GM18499 (cell line): Measurements from ENCODE around the gene LRMDA.

Experiments
- ATAC-seq: cut with Tn5 transposase; IDR thresholded peaks from one replicate; pipeline ENCODE4 v1.9.1; 2021; ENCODE audit warnings: moderate number of reproducible peaks; ENCODE audit not compliant: insufficient read depth, unreplicated experiment

The LRMDA gene

DNA sequence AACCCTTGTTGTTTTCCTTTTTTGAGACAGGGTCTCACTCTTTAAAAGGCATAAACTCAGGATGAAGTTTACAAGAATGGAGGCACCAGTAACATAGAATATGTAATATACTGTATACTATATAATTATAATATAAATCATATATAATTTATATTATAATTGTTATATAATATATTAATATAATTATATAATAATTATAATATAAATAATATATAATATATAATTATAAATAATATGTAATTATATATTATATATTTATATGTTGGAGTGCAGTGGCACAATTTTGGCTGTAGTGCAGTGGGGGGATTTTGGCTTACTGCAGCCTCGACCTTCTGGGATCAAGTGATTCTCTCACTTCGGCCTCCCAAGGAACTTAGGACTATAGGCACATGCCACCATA, 96.1 kb downstream of the LRMDA start:
- ATAC-seq, result no peak

DNA sequence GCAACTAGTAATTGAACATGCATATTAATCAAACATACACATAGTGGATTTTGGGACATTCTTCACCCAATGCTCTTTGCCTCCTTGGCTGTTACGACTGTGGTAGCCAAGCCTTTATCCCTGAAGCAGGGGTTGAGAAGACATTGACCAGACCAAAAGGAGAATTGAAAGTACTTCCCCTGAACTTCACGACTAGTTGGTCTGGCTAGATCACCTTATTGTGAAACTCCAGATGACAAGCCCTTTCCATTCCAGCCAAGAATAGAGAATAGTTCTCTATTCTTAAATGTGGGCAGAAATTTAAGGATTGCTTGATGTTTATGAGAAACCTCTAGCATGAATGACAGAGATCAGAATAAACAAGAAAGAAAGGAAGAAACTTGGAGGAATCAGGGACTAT, 97.0 kb downstream of the LRMDA start:
- ATAC-seq, result no peak

DNA sequence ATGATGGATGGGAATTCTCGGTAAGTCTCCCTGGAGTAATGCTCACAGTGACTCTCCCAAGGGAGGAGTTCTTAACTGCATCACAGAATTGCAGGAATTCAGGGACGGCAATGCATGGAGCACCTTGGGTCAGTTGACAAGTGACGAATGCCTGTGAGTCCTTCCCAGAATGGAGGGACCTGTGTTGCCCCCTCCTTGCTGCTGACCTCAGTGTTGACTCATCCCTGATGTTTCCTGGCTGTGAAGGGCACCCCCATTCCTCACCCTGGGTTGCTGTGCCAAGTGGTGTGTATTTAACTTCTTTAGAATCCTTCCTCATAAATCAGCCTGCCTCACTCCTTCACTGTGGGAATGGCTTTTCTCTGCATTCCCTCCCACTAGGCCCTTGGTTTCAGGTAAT, 98.9 kb downstream of the LRMDA start:
- ATAC-seq, result no peak

DNA sequence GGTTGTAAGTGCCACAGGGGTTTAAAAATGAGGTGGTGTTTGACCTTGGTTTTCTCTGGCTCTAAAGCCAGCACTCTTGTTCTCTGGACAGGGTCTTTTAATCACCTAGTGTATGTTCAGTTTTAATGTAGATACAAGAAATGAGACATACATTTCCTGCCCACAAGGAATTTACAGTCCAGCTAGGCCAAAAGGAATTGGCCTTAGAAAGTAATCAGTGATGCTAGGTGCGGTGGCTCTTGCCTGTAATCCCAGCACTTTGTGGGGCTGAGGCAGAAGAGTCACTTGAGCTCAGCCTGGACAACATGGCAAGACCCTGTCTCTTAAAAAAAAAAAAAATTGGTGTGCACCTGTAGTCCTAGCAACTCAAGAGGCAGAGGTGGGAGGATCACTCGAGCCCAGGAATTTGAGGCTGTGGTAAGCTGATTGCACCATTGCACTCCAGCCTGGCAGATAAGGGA, 100.2 kb downstream of the LRMDA start:
- ATAC-seq, result no peak

DNA sequence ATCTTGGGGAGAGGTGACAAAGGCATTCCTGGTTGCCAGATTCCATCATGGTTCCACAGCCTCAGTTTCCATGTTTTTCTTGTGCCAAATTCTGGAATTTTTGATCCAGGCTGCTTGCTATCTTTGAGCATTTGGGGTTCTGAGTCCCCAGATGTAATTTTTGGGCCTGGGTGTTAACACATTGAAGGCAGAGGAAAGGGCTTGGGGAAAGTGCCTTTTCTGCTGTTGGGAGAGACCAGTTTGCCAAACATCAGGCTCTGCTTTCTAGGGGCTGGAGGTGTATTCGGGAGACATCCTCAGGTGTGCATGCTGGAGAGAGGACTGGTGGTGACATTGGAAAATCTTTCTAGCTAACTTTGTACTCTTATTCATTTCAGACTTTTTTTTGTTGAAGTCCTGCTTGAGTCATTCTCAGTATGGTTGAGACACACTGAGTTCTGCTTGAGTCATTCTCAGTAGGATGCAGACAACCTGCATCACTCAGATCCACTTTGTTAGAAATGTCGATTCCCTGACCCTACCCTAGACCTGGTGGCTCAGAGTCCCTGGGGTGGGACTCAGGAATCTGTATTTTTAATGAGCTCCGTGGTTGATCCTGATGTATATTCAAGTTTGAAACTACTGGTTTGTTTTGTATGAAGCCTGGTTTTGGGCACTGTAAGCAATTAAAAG, 101.0 kb downstream of the LRMDA start:
- ATAC-seq, result no peak

DNA sequence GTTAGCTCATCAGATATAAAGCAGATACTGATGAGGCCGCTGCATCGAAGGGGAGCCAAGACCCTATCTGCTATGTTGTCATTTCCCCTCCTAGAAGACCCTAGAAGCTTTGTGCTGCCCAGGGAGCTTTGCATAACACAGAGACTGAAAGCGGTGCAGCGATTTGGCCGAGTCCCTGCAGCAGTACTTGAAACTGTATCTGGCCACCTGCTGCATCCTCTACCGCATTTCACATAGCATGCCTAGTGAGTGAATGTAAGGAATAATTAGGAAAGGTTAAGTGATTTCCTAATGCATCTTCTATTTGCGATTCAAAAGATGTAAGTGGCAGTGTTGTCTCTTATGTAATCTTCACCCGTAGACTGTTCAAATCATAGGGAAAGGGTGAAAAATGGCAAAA, 106.7 kb downstream of the LRMDA start:
- no peak for ATAC-seq

DNA sequence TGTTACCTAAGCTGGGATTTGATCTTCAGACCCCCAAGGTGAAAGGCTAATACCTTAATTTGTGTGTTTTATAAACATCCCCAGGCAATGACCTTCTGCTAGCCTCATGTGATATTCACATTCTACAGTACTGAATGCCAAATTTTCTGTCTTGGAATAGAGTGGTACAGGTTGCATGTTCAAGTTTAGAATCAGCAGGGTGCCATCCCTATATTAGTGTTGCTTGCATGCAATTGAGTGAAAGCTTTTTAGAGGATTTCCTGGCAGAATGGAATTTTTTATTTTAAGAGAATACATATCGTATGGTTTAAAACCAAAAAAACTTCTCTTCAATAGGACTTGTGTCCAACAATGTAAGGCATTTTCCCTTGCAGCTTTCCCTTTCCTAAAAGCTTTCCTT, 107.3 kb downstream of the LRMDA start:
- no peak for ATAC-seq

DNA sequence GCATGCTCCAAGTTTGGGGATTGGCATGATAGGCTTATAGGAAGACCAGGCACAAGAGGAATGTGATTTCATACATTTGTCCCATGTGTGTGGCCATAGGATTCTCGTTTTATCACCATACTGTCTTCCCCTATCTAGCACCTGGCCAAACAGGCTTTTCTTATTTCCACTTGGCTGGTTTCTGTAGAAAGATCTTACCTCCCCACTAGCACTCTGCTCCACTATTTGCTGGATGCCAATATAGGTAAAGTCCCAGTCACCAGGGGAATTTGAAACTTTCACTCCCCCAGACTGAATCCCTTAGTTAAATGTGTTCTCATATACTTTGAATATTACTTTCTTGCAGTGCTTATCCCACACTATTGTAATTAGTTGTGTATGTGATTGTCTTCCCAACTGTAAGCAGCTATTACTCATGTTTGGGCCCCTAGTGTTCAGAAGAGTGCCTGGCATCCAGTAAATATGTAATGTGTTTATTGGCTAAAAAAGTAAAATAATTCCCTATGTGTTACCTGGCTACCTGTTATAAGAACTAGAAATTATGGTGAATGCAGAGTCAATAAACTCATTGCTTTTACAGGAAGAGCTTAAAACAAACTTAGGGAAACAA, 109.0 kb downstream of the LRMDA start:
- no peak for ATAC-seq

DNA sequence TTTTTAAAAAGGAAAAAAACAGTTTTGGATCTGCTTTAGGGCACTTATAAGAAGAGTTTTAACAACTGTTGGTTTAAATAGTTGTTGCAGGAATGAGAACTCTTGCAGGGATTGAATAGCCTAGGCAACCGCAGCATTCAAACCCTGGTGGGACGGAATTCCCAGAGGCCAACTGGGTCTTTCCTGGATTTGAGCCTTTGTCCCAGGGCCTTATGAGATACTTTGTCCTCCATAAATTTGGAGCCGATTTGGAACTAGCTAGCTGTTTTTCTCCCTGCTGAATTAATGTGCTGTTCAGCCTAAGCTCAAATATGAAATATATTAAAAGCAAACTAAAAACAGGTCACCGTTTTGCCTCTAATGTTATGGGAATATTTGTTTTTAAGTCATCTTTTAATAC, 109.6 kb downstream of the LRMDA start:
- ATAC-seq, result no peak

DNA sequence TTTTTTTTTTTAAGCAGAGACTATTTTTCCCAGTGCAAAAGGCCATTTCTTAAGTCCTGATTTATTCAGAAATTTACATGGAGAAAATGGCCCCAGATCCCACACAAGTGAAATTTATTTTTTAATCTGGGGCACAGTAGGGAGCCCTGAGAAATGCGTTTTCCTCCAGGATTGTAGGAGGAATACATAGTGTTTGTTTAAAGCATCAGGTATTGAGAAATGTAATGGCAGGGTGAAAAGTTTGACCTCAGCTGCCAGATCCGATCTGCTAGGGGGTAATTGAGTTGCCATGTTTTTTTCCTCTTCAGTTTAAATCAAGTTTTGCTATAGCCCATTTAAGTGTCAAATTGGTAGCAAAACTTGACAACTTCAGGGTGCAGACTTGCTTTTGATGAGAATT, 110.0 kb downstream of the LRMDA start:
- ATAC-seq, result no peak

DNA sequence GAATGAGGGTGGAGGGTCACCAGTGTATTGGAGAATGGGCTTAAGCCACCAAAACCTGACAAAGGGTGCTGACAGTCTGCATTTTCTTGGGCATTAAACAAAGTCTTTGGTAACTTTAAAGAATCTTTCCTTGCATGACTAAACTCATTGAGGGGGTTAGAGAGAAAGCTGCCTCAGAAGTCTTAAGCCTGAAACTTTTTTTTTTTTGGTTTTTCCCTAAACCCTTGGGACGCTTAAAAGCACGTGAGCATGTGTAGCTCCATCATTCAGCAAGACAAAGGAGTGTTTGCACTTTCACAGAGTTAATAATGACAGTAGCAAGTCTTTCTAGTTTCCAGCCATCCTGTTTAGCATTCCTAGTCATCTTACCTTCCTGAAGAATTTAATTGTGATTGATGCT, 110.7 kb downstream of the LRMDA start:
- ATAC-seq, result no peak

DNA sequence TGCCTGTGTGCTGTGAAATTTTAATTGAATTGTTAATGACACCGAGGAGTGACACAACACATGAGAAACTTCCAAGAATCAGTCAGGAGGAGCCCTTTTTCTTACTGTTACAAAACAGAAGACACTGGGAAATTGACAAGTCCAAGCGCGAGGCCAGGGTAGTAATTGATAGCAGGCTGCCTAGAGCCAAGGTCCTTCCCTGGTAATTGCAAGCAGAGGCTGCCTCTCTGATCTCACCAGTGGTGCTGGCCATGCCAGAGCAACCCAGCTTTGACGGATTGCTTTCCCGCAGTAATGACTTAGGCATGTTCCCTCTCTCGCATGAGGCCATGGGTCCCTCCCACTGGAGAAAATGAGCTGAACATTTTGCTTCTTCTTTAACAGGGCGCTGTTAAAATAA, 111.5 kb downstream of the LRMDA start:
- ATAC-seq, result no peak

DNA sequence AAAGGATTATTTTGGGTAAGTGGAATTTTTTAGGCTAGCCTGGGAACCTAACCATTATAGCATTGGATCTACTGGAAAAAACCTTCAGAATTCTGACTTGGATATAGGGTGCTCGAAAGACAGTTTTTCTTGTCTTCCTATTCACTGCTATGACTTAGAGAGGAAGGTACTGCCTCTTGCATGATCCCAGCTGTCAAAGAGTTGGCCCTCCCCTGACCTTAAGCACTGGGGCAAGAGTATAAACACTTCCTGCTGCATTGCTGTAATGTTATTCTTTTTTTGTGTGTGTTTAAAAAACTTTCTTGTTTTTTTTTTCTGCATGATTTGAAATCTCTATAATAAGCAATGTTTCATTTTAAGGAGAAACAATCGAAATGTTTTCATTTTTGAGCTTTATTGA, 113.0 kb downstream of the LRMDA start:
- no peak for ATAC-seq

DNA sequence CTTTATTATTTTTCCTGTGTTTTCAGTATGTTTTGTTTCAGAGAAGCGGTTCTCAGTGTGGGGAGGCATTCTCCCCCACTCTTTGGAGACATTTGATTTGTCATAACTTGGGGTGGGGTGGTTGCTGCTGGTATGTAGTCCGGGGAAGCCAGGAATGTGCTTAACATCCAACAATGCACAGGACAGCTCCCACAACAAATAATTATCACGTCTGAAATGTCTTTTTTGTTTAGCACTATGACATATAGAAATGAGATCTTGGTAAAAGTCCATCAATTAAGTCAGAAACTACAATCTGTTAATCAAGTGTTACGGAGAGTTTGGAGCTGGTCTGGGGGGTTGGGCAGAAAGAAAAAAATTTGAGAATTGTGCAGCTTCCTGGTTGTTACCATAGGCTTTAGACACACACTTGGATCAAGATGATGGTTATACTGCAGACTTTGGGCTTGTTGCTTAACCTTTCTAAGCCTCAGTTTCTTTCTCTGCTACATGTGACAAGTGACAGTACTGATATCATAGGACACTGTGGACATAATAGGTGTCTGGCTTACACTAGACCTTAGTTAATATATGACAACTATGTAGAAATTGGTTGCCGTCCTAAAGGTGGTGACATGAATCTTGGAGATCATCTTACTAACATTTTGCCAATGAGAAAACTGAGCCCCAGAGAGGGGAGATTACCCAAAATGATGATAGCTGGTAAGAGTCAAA, 113.7 kb downstream of the LRMDA start:
- ATAC-seq, result no peak

DNA sequence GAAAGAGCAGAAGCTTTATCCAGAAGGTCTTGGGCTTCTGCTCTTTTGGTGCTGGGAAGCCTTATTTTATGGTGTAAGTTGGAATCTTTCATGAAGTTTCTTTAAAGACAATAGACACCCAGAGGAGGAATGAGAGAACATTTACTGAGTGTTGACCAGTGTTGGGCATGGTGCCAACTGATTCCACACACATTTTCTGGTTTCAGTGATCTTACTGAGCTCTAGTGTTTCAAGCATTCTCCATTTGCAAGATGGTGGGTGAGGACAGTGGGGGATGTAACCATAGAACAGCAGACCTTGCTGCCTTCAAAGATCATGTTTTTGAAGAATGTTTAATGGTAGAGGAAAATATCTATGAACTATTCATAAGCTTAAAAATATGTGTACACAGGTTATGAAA, 114.6 kb downstream of the LRMDA start:
- no peak for ATAC-seq

DNA sequence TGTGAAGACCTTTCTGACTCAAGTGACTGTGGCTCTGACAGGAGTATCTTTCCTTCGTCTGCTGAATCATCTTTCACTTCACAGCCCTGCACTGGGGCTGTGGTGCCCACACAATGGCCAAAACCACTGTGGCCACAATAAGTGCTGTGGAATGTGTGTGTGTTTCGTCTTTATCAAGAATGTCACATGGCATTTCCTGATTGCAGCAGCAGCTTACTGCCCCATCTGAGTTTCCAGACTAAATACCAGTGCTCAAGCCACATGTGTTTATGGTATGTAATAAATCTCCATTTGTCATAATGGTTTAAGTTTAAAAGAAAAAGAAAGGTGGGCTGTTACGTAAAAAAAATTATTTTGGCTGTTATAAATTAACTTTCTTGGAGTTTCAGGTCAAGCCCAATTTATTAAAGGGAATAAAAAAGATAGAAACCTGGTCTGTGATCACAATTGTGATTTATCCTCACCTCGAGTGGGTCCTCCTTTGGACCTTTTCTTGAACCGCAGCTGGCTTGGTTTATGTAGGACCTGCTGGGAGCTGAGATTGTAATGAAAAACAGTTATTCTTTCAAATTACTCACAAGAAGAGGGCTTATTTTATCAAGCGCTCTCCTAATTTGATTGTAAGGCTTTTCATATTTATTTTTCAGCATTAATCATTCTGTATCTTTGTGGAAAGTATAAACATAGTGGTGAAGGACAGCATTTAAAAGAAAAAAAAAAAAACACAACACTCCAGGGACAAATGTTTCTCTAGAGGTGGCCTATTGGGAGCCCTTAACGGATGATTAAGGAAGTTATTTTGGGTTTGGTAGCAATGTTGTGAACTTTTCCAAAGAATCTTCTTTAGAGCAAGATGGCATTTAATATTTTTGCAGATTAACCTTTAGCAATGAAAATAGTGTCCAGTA, 116.2 kb downstream of the LRMDA start:
- no peak for ATAC-seq

DNA sequence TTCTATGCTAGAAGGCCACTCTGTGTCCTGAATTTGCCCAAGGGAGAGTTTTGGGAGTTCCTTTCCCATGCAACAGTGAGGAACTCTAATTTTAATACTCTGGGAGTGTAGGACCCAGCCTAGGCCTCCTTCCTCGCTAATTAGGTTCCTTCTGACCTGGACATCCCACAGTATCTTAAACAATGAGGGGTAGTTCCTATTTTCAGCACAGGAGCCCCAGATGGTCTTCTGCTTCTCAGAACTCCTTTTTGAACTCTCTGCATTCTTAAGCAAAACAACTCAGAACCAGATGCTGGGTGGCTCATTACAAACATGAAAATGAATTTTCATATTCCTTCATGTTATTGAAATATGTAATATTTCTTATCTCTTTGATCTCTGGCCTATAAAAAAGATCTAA, 116.9 kb downstream of the LRMDA start:
- ATAC-seq, result no peak

DNA sequence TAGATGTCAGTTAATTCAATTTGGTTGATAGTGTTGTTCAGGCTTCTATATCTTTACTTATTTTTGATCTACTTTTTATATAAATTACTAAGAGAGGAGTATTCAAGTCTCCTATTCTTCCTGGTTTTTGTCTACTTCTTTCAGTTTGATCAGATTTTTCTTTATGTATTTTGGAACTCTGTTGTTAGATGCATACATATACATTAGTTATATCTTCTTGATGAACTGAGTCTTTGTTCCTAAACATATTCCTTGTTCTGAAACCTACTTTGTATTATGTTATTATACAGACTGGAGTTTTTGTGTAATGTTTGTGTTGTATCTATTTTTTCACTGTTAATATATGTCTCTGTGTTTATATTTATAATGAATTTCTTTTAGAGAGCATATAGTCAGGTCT, 118.8 kb downstream of the LRMDA start:
- ATAC-seq, result no peak

DNA sequence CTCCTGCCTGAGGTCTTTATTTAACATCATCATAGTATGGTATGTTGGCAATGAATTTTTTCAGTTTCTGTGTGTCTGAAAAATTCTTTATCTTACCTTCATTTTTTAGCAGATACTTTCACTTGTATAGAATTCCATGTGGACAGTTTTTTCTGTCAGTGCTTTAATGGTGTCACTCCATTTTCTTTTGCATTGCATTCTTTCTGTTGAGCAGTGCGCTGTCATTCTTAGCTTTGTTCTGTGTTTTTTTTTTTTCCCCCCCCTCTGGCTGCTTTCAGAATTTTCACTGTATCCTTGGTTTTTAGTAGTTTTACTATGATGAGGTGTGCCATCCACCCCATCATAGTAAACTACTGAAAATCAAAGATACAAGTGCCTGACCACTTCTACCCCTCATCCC, 120.7 kb downstream of the LRMDA start:
- no peak for ATAC-seq

DNA sequence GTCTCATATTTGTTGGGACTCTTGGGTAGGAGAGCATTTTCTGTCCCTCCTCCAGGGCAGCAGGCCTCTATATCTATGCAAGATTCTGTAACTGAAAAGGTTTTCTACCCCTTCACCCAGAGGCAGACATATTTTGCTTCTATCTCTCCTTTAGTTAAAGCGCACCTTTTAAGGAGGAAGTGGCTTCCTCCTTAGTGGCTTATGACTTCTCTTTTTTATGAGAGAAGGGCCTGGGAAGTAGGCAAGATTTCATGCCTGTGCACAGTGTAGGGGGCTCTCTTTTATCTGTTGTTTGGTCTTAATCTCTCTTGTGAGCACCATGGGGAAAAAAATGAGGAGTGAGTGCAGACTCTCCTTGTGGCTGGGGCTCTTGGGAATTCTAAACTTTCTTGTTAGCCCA, 122.1 kb downstream of the LRMDA start:
- no peak for ATAC-seq

DNA sequence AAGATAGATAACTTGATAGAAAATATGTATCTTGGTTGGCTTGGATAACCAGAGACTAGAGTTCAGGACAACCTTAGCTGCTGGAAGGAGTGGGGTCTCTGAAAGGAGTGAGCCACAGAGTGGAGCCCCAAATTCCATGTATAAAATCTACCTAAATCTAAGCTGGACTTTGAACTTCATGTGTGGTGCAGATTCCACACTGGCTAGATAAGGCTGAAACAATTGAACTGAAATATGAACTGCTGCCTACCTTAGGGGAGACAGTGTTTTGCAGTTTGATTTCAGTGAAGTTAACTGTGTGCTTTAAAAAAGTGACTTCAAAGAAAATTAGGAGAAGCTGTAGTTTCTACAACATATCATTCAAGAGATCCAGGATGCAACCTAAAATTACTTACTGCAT, 123.9 kb downstream of the LRMDA start:
- no peak for ATAC-seq
